T-helper 1 cell (primary cell): ENCODE measurements around the gene PGC.
"Not testable (repeated sequence)": the region's sequence is repeated elsewhere in the genome, so short reads cannot be mapped to it uniquely, and the experiment has no call there.

Experiments
- DNase-seq, 5 donors: peaks; one replicate each; pipeline ENCODE4 v3.0.0-alpha.2; 2012 to 2020

Gene PGC

GRCh38 chr6:41775293-41775882 is 28.2 kb upstream of the PGC start:
- DNase-seq = no peak

GRCh38 chr6:41774841-41775240 is 27.6 kb upstream of the PGC start:
- no peak for DNase-seq

- no peak for DNase-seq
Measured at GRCh38 chr6:41771058-41771983, 24.1 kb upstream of the PGC start.

- DNase-seq = no peak
Measured at GRCh38 chr6:41770381-41771057, 23.3 kb upstream of the PGC start.

- DNase-seq = no peak
Measured at GRCh38 chr6:41769376-41769775, 22.2 kb upstream of the PGC start.

GRCh38 chr6:41768545-41769308 is 21.5 kb upstream of the PGC start:
- DNase-seq = no peak

GRCh38 chr6:41767112-41767833 is 20.1 kb upstream of the PGC start:
- DNase-seq = no peak

- not testable (repeated sequence) for DNase-seq
Measured at GRCh38 chr6:41766043-41766664, 19.0 kb upstream of the PGC start.

- DNase-seq = no peak
Measured at GRCh38 chr6:41763470-41763869, 16.3 kb upstream of the PGC start.

- no peak for DNase-seq
Measured at GRCh38 chr6:41759905-41760579, 12.8 kb upstream of the PGC start.

GRCh38 chr6:41759106-41759904 is 12.1 kb upstream of the PGC start:
- DNase-seq = no peak

GRCh38 chr6:41758641-41759035 is 11.4 kb upstream of the PGC start:
- DNase-seq = no peak

- DNase-seq = no peak
Measured at GRCh38 chr6:41757931-41758640, 10.9 kb upstream of the PGC start.

GRCh38 chr6:41757271-41757670 is 10.1 kb upstream of the PGC start:
- DNase-seq = no peak

- DNase-seq = no peak
Measured at GRCh38 chr6:41756354-41756753, 9.2 kb upstream of the PGC start.

- no peak for DNase-seq
Measured at GRCh38 chr6:41755895-41756294, 8.7 kb upstream of the PGC start.

- no peak for DNase-seq
Measured at GRCh38 chr6:41750374-41750773, 3.2 kb upstream of the PGC start.

- DNase-seq = no peak
Measured at GRCh38 chr6:41748542-41748941, 1.3 kb upstream of the PGC start.

GRCh38 chr6:41748102-41748477 is 893 bp upstream of the PGC start:
- no peak for DNase-seq

- DNase-seq = no peak
Measured at GRCh38 chr6:41746107-41746506, 1.1 kb downstream of the PGC start.
